Activated T-cell treated with anti-CD3 and anti-CD28 coated beads, Interleukin-2, amount 50 U/mL, for 48 hours (primary cell): Measurements from ENCODE around the gene MYLK.
"Not testable (repeated sequence)": the region's sequence is repeated elsewhere in the genome, so short reads cannot be mapped to it uniquely, and the experiment has no call there.

Source experiments
- DNase-seq, 2 experiments: peaks; one replicate each; pipeline ENCODE4 v3.0.0-alpha.2; 2020

MYLK gene

DNA sequence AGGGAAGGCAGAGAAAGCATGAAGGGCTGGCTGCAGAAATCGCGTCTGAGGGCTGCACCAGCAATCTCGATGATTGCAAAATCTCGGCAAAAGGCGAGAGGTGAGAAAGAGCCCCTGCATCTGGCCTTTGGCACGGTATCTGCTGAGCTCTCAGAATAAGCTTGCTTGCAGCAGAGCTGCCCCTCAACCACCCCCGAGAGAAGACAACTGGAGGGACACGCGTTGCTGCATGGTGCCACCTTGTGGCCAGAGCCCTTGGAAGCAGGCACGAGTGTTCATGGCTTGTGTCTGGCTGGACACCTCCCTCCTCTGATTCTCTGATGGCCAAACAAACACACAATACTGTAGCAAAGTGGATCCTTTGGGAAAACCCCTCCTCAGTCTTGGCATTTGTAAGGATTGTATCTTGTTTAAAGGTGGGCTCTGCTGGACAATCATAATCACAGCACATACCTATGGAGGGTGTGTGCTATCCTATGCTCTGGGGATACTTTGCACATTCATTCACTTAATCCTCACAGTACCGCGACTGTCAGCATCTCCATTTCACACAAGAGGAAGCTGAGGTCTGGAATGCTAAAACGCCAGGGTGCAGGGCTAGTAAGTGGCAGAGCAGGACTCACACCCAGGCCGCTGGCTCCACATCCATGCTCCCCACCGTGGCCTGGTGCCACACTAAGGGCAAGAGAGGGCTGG, 164.9 kb downstream of the MYLK start:
- peak; percentile 62 to 64 for DNase-seq

DNA sequence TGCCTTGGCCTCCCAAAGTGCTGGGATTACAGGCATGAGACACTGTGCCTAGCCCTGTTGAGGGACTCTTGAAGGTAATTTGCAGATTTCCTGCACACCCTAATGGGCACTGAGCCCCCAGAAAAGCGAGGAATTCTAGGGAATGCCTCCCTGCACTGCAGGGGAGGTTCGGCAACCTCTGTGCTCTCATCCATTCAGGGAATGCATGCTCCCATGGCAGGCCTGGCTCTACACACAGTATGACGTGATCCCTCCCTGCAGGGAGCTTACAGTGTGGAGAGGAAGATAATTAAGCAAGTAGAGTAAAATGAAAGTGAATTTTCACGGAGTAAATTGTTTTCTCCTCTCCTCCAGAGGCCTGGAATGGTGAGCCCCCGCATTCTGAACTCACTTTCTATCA, 166.0 kb downstream of the MYLK start:
- no peak for DNase-seq

DNA sequence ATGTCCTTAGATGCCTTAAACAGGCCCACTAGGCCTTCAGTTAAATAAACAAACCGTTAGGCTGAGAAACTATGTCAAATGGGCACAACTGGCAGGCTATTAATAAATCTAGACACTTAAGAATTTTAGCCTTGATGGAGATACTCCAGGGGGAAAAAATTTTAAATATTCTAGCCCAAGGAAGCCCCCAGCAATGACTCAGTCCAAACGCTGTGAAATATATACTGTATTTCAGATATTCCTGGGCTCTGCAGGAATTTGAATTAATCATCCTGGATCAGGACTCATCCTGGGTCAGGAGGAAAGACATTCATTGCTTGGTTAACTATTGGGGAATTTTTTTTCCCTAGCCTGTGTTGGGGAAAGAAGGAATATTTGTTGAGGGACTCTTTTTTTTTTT, 166.7 kb downstream of the MYLK start:
- not testable (repeated sequence) for DNase-seq

DNA sequence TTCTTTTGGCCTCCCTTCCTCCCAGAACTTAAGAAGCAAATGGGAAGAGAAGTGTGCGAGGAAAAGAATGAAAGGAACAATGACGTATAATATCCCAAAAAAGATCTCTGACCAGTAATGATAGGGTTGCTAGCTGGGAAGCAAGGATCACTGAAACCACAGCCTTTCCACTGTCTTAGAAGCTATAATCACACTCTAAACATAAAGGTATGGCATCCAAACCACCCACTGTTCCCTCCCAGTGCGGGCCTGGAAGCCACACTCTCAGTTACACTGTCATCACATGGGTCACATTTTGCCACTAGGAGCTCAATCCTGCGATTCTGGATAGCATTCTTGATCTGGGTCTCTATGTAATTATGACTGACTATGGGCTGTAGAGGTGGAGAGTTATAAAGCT, 167.7 kb downstream of the MYLK start:
- DNase-seq: no peak

GRCh38 chr3:123713211-123713610, 170.9 kb downstream of the MYLK start:
- DNase-seq: no peak

DNA sequence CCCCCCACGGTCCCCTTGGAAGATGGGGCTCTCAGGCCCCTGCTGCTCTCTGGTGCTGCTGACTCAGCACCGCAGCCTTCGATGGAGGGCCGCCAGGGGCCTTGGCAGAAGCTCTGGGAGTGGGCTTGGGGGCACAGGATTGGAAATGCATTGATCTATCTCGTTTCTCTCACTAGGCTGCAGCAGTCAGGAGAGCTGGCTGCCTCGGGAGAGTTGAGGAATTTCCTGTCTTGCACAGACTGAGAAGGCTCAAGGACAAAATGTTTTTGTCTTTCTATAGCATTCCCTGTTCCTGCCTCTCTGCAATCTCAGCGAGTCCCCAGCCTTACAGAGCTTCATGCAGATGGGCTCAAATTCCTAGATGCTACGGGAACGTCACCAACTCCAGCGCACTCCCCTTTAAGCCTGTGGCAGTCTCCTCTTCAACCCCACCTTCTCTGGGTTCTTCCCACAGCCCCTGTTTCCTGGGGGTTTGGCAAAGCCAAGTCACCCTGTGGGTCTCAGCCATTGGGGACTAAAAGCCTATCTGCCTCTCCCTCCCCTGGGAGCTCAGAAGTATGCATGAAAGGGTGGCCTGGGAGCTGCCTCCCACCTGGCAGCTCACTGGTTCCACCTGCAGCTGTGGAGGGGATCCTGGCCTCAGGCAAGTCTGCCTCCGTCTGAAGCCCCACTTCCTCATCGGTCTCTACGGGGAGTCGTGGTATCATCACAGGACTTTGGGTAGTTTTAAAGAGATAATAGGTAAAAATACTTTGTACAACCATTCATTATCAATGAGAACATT, 171.9 kb downstream of the MYLK start:
- no peak for DNase-seq

GRCh38 chr3:123711356-123711755, 172.8 kb downstream of the MYLK start:
- no peak for DNase-seq

DNA sequence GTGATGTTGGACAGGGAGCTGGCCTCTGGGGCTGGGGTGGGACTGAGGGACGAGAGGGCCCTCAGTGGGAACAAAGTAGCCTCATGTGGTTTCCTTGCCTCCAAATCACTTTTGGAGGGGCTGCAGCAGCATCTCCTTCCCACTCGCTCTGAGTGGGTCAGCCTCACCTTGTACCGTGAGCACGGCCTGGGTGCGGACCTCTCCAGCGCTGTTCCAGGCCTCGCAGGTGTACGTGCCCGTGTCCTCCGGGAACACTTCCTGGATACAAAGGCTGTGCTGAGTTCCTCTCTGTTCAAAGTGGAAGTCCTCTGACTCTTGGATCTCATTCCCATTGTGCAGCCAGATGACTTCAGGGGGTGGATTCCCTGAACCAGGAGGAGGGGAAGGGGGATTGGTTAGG, 175.6 kb downstream of the MYLK start:
- no peak for DNase-seq

- not testable (repeated sequence) for DNase-seq
Observed at GRCh38 chr3:123707641-123708040, 176.5 kb downstream of the MYLK start.

DNA sequence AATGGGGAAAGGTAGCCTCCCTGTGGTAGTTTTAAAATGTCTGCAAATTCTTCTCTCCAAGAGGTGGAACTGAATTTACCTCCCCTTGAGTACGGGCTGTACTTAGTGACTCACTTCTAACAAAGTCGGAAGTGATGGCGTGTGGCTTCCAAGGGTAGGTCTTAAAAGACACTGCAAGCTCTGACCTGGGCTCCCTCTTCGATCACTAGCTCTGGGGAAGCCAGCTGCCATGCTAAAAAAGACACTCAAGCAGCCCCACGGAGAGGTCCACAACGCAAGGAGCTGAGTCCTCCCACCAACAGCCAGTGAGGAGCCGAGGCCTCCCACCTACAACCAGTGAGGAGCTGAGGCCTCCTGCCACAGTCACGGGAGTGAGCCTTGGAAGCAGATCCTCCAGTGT, 177.3 kb downstream of the MYLK start:
- no peak for DNase-seq

GRCh38 chr3:123705488-123706285, 178.4 kb downstream of the MYLK start:
- no peak for DNase-seq

- not testable (repeated sequence) for DNase-seq
Observed at GRCh38 chr3:123703663-123704062, 180.5 kb downstream of the MYLK start.

GRCh38 chr3:123702720-123703119, 181.4 kb downstream of the MYLK start:
- no peak for DNase-seq

GRCh38 chr3:123702057-123702456, 182.1 kb downstream of the MYLK start:
- DNase-seq: peak; percentile 24 to 33

DNA sequence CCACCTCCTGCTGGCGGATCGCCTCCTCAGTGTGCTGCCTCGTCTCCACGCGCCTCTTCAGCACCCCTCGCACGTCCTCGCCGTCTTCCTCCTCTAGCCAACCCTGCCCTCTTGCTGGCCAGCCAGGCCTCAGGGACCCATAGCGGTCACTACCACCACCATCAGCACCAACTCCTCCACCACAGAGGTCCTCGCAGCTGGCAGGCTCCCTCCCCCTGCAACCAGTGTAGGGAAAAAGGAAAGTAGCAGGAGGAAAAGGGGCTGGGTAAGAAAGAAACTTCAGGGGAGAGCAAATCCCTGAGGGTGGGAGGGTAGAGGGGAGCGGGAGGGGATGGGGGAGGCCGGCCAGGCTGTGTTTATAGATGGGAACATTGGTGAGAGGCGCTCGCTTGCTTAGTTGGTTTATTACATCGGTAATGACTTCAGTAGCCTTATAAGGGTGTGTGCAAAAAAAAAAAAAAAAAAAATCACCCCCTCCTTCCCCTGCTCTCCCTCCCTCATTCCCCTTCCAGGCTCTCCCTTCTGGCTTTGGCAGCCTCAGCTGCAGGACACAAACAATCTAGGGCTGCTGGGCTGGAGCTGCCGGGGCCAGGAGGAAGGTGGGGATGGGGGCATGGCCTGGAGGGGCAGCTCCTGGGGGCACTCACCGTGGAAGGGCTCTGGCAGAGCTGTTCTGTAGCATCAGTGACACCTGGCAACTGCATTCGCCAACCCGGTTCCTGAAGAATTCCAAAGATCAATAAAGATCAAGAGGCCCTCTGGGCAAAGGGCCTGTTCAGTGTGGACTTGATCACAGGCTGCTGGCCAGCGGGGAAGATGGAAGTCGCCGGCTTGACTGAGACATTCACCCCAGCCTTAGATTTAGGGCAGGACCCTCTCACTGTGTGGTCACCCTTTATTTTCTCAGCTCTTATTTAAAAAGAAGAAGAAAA, 183.1 kb downstream of the MYLK start:
- no peak for DNase-seq

DNA sequence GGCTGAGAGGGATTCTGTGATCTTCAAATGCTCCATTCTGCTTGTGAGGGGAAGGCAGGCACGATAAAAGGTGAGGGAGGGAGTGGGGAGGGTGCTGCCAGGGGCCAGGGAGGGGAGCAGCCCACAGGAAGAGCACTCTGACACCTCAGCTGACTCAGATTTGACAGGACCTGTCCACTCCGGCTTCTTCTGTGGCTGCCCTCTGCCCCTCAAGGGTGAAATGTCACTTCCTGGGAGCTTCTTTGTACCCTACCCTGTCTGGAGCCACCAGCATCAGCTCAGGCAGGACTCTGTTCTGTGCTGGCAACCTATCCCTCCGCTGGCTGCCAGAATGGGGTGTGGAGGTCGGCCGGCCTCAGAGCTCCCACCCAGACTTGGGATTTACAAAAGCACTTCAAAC, 185.3 kb downstream of the MYLK start:
- DNase-seq: no peak

DNA sequence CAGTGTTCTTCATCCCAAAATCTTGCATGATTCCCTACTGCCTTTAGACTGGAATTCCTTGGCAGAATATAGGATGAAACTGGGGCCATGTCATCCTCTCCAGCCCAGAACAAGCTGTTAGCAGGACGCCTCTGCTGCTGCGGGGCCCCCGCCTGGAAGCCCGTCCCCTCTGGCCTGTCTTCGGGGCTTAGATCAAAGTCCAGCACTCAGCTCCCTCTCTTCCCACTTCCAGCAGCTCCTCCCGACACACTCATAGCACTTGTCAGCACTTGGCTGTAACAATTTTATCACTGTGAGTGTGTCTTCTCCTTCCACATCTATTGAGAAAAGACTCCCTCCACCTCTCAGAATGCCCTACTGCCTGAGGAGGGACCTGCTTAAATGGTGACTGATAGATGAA, 187.3 kb downstream of the MYLK start:
- no peak for DNase-seq

GRCh38 chr3:123695731-123696640, 188.1 kb downstream of the MYLK start:
- no peak for DNase-seq

- DNase-seq: no peak
Observed at GRCh38 chr3:123695152-123695551, 189.0 kb downstream of the MYLK start.

DNA sequence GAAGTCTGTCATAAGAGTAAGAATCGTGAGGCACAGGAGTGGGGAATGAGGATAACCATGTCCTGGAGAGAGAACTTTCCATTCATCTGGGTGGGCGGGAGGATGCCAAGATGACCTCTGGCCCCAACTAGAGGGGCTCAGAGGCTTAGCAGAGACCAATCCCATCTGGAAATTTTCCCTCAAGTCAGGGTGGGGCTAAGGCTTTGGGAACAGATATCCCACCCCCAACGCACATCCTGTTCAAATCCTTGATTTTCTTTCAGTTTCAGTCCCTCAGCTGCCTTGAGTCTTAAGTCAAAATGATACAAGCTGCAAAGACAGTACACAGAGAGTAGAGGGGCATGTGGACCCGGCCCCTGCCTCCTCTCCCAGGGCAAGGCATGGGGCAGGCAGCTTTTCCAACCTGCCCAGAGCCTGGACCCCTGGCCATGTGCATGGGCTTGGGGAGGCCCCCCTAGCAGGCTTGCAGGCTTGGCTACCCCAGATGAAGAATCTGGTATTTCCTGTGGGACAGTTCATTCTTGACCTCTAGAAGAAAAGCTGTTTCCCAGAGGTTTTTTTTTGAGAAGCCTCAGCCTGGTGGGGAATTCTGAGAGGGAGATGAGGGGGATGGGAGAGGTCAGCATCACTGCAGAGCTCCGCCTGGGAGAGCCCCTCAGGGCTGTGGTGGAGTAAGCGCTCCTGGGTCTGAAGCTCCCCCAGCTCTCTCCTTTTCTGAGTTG, 189.6 kb downstream of the MYLK start:
- no peak for DNase-seq
